ENCODE results near the gene CREBL2.
"Not testable (repeated sequence)": the region's sequence is repeated elsewhere in the genome, so short reads cannot be mapped to it uniquely, and the experiment has no call there.

Gene CREBL2

GRCh38 chr12:12641650-12642049 is 30.0 kb downstream of the CREBL2 start:
- DNase-seq = no peak

- no peak for DNase-seq
Measured at GRCh38 chr12:12642916-12643315, 31.2 kb downstream of the CREBL2 start.

- DNase-seq = peak; percentile 10 to 20
Measured at GRCh38 chr12:12645485-12645884, 33.8 kb downstream of the CREBL2 start.

- DNase-seq = not testable (repeated sequence)
Measured at GRCh38 chr12:12645968-12646367, 34.3 kb downstream of the CREBL2 start.

- no peak for DNase-seq
Measured at GRCh38 chr12:12646483-12647072, 34.9 kb downstream of the CREBL2 start.

- no peak for DNase-seq
Measured at GRCh38 chr12:12648284-12648683, 36.6 kb downstream of the CREBL2 start.

- no peak for DNase-seq
Measured at GRCh38 chr12:12648951-12649650, 37.4 kb downstream of the CREBL2 start.

- no peak for DNase-seq
Measured at GRCh38 chr12:12651752-12652151, 40.1 kb downstream of the CREBL2 start.

GRCh38 chr12:12652704-12653103 is 41.0 kb downstream of the CREBL2 start:
- not testable (repeated sequence) for DNase-seq

GRCh38 chr12:12653922-12654321 is 42.2 kb downstream of the CREBL2 start:
- DNase-seq = no peak

GRCh38 chr12:12654691-12655460 is 43.2 kb downstream of the CREBL2 start:
- DNase-seq = no peak

GRCh38 chr12:12660201-12660600 is 48.5 kb downstream of the CREBL2 start:
- no peak for DNase-seq

- no peak for DNase-seq
Measured at GRCh38 chr12:12661086-12661856, 49.6 kb downstream of the CREBL2 start.

GRCh38 chr12:12663644-12664294 is 52.1 kb downstream of the CREBL2 start:
- DNase-seq = no peak

- DNase-seq = no peak
Measured at GRCh38 chr12:12665194-12665593, 53.5 kb downstream of the CREBL2 start.

GRCh38 chr12:12668005-12668404 is 56.3 kb downstream of the CREBL2 start:
- DNase-seq = no peak

GRCh38 chr12:12669020-12669419 is 57.3 kb downstream of the CREBL2 start:
- DNase-seq = no peak

GRCh38 chr12:12671850-12672660 is 60.4 kb downstream of the CREBL2 start:
- DNase-seq = no peak

- no peak for DNase-seq
Measured at GRCh38 chr12:12673296-12673695, 61.6 kb downstream of the CREBL2 start.

GRCh38 chr12:12676605-12677004 is 64.9 kb downstream of the CREBL2 start:
- no peak for DNase-seq

GRCh38 chr12:12681061-12681765 is 69.5 kb downstream of the CREBL2 start:
- DNase-seq = peak; percentile 35 to 79

Measured in NCI-H2081 (cell line).